HFF-Myc (cell line): ENCODE measurements around the gene ANKRD53.

Source experiments
- DNase-seq: peaks from one replicate; pipeline ENCODE4 v3.0.0-alpha.2; 2011; ENCODE audit warnings: low read depth; ENCODE audit errors: extremely low read depth
- H3K4me3 ChIP-seq: replicated peaks from 2 replicates; pipeline ENCODE4 v1.5.1; 2011; ENCODE audit warnings: low read depth, mild to moderate bottlenecking, control low read depth, low read length
- TF ChIP-seq, protein P1 (sequence below): IDR thresholded peaks from 2 replicates; pipeline ENCODE4 v1.5.1; 2012; ENCODE audit warnings: mild to moderate bottlenecking, low read depth, low read length, control low read depth; ENCODE audit errors: missing control alignments

Gene ANKRD53

DNA sequence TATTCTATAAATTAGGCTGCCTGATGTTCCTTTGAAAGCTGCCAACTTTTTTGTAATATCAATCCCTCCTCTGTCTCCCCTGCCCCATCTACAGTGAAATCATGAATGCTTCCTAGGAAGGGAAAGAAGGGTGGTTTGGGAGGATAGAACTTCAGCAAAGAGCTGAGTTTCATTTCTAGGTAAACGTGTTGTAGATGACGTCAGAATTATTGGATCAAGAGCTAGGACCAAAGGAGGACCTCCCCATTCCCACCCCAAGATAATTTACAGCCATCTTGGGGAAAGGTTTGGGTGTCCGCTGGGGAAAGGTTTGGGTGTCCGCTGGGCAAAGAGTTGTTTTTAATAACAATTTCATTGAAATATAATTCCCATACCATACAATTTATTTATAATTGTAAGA, 11.2 kb upstream of the ANKRD53 start:
- DNase-seq, result no peak
- H3K4me3 ChIP-seq, result no peak overlapping the region
- TF ChIP-seq, protein P1, sequence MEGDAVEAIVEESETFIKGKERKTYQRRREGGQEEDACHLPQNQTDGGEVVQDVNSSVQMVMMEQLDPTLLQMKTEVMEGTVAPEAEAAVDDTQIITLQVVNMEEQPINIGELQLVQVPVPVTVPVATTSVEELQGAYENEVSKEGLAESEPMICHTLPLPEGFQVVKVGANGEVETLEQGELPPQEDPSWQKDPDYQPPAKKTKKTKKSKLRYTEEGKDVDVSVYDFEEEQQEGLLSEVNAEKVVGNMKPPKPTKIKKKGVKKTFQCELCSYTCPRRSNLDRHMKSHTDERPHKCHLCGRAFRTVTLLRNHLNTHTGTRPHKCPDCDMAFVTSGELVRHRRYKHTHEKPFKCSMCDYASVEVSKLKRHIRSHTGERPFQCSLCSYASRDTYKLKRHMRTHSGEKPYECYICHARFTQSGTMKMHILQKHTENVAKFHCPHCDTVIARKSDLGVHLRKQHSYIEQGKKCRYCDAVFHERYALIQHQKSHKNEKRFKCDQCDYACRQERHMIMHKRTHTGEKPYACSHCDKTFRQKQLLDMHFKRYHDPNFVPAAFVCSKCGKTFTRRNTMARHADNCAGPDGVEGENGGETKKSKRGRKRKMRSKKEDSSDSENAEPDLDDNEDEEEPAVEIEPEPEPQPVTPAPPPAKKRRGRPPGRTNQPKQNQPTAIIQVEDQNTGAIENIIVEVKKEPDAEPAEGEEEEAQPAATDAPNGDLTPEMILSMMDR, result no peak

DNA sequence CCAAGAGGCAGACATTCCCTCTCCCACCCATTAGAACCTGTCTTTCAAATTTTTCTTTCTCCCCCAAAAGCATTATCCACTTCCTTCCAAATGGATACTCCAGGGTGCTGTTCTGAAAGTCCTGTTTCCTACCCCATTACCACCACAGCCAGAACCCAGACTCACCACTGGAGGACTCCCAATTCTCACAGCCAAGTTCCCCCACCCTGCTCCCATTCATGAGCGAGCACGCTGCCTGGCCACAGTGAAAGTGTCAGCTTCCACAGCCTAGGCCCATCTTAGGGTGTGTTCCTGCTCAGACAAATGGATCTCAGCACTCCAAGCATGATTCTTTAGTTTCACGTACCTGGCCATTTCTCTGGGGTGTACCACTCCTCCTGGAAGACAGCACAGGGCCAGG, 3.8 kb upstream of the ANKRD53 start:
- no peak overlapping the region for H3K4me3 ChIP-seq
- TF ChIP-seq, protein P1, result no peak
- no peak for DNase-seq

DNA sequence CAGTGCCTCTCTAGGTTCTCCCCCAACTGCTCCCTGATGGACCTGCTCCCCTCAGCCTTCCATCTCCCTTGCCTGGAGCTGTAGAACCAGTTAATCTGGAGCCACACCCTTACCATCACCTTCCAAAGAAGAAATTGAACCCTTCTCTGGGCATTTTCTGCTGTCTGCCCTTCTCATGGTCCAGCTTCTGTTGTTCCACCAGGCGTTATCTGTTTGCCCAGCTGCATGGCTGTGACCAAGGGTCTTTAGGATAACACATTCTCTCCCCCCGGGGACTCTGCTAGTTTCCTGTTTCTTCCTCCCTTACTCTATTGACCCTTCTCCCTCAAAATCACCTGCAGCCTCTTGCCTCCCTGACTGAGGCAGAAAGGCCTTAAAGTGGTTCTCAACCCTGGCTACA, 3.2 kb upstream of the ANKRD53 start:
- no peak overlapping the region for H3K4me3 ChIP-seq
- TF ChIP-seq, protein P1, result no peak
- no peak for DNase-seq

DNA sequence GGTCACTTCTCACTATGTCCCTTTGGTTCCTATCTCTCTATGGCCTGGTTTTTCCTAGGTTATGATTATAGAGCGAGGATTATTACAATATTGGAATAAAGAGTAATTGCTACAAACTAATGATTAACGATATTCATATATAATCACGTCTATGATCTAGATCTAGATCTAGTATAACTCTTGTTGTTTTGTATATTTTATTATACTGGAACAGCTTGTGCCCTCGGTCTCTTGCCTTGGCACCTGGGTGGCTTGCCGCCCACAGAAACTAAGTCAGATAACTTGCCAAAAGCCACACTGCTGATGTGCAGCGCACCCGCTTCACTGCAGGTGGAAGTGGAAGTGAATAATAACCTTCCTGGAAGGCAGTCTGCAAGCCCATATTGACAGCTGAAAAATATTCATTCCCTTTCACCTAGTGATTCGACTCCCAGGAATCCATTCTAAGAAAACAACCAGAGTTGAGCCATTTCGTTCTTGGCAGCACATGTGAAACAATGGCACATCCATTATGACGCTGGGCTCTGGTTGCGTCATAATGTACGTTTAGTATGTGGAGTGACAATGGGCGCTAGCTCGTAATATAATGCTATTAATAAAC, 725 bp upstream of the ANKRD53 start:
- DNase-seq, result no peak
- TF ChIP-seq, protein P1, result peak; percentile 1
- H3K4me3 ChIP-seq, result peak overlapping the region; percentile 43

DNA sequence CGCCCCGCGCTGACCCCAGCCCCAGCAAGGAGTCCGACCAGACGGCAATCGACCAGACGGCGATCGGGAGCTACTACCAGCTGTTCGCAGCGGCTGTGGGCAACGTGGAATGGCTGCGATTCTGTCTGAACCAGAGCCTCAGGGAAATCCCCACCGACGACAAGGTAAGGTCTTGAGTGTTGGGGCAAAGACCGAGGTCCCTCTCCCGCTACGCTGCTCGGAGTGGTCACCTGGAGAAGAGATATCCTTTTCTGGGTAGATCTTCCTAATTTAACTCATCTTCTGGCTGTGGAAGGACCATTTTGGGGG, 704 bp downstream of the ANKRD53 start:
- no peak for DNase-seq
- TF ChIP-seq, protein P1, result no peak
- peak overlapping the region; percentile 44; the same call in 1 of the 2 replicates for H3K4me3 ChIP-seq

DNA sequence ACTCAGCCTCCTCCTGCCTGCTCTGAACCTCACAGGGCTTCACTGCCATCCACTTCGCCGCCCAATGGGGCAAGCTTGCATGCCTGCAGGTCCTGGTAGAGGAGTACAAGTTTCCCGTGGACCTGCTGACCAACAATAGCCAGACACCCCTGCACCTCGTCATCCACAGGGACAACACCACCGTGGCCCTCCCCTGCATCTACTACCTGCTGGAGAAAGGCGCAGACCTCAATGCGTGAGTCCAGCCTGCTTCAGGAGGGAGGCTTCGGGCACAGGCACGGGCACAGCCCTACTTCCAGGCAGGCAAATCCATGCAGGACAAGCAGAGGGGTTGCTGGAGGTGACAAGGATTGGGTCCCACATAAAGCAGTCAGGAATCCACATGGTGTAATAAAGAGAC, 1.2 kb downstream of the ANKRD53 start:
- TF ChIP-seq, protein P1, result no peak
- H3K4me3 ChIP-seq, result no peak overlapping the region
- DNase-seq, result no peak

DNA sequence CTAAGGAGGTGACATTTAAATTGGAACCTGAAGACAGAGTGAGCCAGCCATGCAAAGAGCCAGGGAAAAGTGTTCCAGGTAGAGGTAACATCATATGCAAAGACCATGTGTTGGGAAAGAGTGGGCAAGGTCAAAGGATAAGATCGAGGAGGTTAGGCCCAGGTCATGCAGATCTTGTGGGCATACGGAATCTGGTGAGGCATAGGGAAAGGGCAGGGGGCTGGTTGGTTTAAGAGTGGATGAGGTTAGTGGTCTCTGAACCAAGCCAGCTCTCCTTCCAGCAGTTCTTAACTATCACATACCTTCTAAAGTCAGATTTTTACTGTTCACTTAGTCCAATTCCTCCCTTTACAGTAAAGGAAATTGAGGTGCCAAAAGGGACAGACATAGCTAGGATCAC, 3.0 kb downstream of the ANKRD53 start:
- DNase-seq, result no peak
- H3K4me3 ChIP-seq, result no peak overlapping the region
- TF ChIP-seq, protein P1, result no peak
